HepG2 (cell line): ENCODE measurements around the gene SLC34A3. TPM values are rescaled to one million over a fixed set of nuclear protein-coding genes. Genes with fewer than 3 reads are reported as not detected.

Source experiments
- AGO1 ChIP-seq: fragments of 200-400 bp; formaldehyde crosslinking; IDR thresholded peaks from 2 replicates; pipeline ENCODE4 v1.6.1; 2017; ENCODE audit warnings: mild to moderate bottlenecking, low read depth, low read length, moderate library complexity; ENCODE audit not compliant: poor library complexity, severe bottlenecking
- ARHGAP35 ChIP-seq: sonication (generic); formaldehyde crosslinking; IDR thresholded peaks from 2 replicates; pipeline ENCODE4 v1.9.0; 2022; ENCODE audit warnings: mild to moderate bottlenecking, inconsistent platforms, moderate library complexity, missing genetic modification reagents, borderline replicate concordance
- CBX1 ChIP-seq: IDR thresholded peaks from one replicate; pipeline ENCODE4 v1.6.1; 2016; ENCODE audit warnings: antibody characterized with exemption, low read depth
- PITX1 ChIP-seq: sonication (generic); formaldehyde crosslinking; IDR thresholded peaks from 2 replicates; pipeline ENCODE4 v1.5.1; 2020; ENCODE audit warnings: mild to moderate bottlenecking, missing genetic modification reagents
- SAP130 ChIP-seq: IDR thresholded peaks from 2 replicates; pipeline ENCODE4 v1.6.1; 2016; ENCODE audit warnings: low read depth
- SMAD9 ChIP-seq: sonication (generic); formaldehyde crosslinking; IDR thresholded peaks from 2 replicates; pipeline ENCODE4 v1.5.1; 2020; ENCODE audit warnings: mild to moderate bottlenecking, missing genetic modification reagents
- SPEN ChIP-seq: sonication (generic); formaldehyde crosslinking; IDR thresholded peaks from 2 replicates; pipeline ENCODE4 v1.5.1; 2020; ENCODE audit warnings: low read depth, mild to moderate bottlenecking, missing genetic modification reagents
- ZNF121 ChIP-seq: sonication (generic); formaldehyde crosslinking; IDR thresholded peaks from 2 replicates; pipeline ENCODE4 v1.5.0; 2020; ENCODE audit warnings: mild to moderate bottlenecking, missing genetic modification reagents
- ZNF333 ChIP-seq: sonication (generic); formaldehyde crosslinking; IDR thresholded peaks from 2 replicates; pipeline ENCODE4 v1.4.0; 2020; ENCODE audit warnings: mild to moderate bottlenecking, missing genetic modification reagents, borderline replicate concordance
- ZNF33B ChIP-seq: sonication (generic); formaldehyde crosslinking; IDR thresholded peaks from 2 replicates; pipeline ENCODE4 v1.5.1; 2020; ENCODE audit warnings: mild to moderate bottlenecking, missing genetic modification reagents
- ZNF496 ChIP-seq: sonication (generic); formaldehyde crosslinking; IDR thresholded peaks from 2 replicates; pipeline ENCODE4 v1.8.1; 2023; ENCODE audit warnings: mild to moderate bottlenecking, moderate library complexity, missing genetic modification reagents; ENCODE audit not compliant: insufficient replicate concordance
- ZNF605 ChIP-seq: sonication (generic); formaldehyde crosslinking; IDR thresholded peaks from 2 replicates; pipeline ENCODE4 v1.8.0; 2022; ENCODE audit warnings: mild to moderate bottlenecking, missing genetic modification reagents
- ZNF83 ChIP-seq: sonication (generic); formaldehyde crosslinking; IDR thresholded peaks from 2 replicates; pipeline ENCODE4 v1.4.0; 2020; ENCODE audit warnings: missing genetic modification reagents, mild to moderate bottlenecking, borderline replicate concordance
- polyA plus RNA-seq, 8 experiments: library from polyadenylated mRNA; depleted of rRNA in 3 of 8; stranded (reverse) in 7 of 8; unstranded in 1 of 8; fragments of >200 nt; fragmentation: Illumina TruSeq in 4 of 8; extraction: Trizol in 4 of 8; gene quantifications; 2 replicates each; pipeline versions ENCODE4 v1.2.1 to v1.2.3, GENCODE V29; 2011 to 2016; ENCODE audit warnings: low read depth in 4 of 8, missing spikeins in 1 of 8, mixed read lengths in 1 of 8; ENCODE audit not compliant: insufficient read depth in 1 of 8
- total RNA-seq, 5 experiments: library from RNA; depleted of rRNA; stranded (reverse); fragments of >200 nt; fragmentation: Illumina TruSeq; extraction: Trizol; gene quantifications; 2 replicates each; pipeline ENCODE4 v1.2.3, GENCODE V29; 2016; ENCODE audit warnings: low read depth in 1 of 5
- TF ChIP-seq, protein P1 (sequence below): sonication (generic); formaldehyde crosslinking; IDR thresholded peaks from 2 replicates; pipeline ENCODE4 v1.4.0; 2020; ENCODE audit warnings: missing genetic modification reagents
- TF ChIP-seq, protein P2 (sequence below): IDR thresholded peaks from 2 replicates; pipeline ENCODE4 v1.6.1; 2016; ENCODE audit warnings: missing compliant biosample characterization, missing genetic modification reagents, borderline replicate concordance
- TF ChIP-seq, protein P3 (sequence below): IDR thresholded peaks from 2 replicates; pipeline ENCODE4 v1.6.1; 2018; ENCODE audit warnings: missing genetic modification reagents, mild to moderate bottlenecking, missing compliant biosample characterization
- TF ChIP-seq, protein P4 (sequence below): sonication (generic); formaldehyde crosslinking; conservative IDR thresholded peaks from 2 replicates; pipeline ENCODE4 v1.8.0; 2022; ENCODE audit warnings: mild to moderate bottlenecking, moderate library complexity, missing genetic modification reagents
- TF ChIP-seq, protein P5 (sequence below): sonication (generic); formaldehyde crosslinking; IDR thresholded peaks from 2 replicates; pipeline ENCODE4 v1.9.0; 2022; ENCODE audit warnings: missing genetic modification reagents, mild to moderate bottlenecking, borderline replicate concordance

The SLC34A3 gene
- total and polyA plus RNA-seq, 2 of the 13 experiments (the other 11 are each of a cell fraction or from before 2014, with no cell fraction given) = 0.07 to 1.0 TPM

DNA sequence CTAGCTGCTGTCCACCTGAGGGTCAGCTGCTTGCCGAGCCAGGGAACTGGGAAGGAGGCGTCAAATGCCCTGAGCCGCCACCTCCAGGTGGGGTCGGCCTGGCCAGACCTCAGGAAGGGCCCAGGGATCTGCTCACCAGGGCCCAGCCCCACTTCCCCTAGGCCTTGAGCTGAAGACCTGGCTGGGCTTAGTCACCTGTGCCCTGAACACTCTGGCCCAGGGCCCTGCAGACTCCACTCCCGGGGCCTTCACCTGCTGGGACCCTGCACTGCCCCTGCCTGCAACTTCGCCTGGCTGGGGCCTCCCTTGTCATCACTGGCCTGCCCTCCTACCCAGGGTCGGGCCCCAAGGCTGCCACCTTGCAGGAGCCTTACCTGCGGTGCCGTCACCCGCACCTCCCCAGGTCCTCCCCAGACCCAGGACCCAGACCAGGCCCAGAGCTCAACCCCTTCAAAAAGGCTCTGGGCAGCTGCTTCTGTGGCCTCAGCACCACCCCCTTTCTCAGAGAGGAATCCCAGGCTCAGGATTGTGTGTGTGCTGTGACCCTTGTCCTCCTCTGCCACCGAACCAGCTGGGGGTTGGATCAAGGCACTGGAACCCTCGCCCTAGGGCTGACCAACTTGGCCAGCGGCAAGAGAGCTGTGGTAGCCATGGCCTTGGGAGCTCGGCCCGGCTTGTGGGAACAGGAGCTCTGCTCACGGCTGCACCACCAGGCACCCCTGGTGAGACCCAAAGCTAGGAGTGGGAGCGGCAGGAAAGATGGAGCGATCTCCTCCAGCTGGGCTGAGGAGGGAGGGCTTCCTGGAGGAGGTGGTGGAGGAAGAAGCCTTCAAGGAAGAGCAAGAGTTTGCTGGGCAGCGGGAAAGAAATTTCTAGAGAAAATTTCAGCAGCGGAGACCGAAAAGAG is 23.3 kb downstream of the SLC34A3 start (continued):
- TF ChIP-seq, protein P1, sequence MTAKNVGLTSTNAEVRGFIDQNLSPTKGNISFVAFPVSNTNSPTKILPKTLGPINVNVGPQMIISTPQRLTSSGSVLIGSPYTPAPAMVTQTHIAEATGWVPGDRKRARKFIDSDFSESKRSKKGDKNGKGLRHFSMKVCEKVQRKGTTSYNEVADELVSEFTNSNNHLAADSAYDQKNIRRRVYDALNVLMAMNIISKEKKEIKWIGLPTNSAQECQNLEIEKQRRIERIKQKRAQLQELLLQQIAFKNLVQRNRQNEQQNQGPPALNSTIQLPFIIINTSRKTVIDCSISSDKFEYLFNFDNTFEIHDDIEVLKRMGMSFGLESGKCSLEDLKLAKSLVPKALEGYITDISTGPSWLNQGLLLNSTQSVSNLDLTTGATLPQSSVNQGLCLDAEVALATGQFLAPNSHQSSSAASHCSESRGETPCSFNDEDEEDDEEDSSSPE (CRISPR knock-in tag) = no peak
- TF ChIP-seq ZNF333 = peak; percentile 87; the same call in 1 of the 2 replicates
- TF ChIP-seq SPEN (CRISPR knock-in tag) = peak; percentile 8; the same call in 1 of the 2 replicates
- TF ChIP-seq ZNF605 (CRISPR knock-in tag) = peak; percentile 30; the same call in 1 of the 2 replicates
- TF ChIP-seq, protein P2, sequence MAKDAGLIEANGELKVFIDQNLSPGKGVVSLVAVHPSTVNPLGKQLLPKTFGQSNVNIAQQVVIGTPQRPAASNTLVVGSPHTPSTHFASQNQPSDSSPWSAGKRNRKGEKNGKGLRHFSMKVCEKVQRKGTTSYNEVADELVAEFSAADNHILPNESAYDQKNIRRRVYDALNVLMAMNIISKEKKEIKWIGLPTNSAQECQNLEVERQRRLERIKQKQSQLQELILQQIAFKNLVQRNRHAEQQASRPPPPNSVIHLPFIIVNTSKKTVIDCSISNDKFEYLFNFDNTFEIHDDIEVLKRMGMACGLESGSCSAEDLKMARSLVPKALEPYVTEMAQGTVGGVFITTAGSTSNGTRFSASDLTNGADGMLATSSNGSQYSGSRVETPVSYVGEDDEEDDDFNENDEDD (CRISPR knock-in tag) = peak; percentile 30; the same call in 1 of the 2 replicates
- TF ChIP-seq, protein P3, sequence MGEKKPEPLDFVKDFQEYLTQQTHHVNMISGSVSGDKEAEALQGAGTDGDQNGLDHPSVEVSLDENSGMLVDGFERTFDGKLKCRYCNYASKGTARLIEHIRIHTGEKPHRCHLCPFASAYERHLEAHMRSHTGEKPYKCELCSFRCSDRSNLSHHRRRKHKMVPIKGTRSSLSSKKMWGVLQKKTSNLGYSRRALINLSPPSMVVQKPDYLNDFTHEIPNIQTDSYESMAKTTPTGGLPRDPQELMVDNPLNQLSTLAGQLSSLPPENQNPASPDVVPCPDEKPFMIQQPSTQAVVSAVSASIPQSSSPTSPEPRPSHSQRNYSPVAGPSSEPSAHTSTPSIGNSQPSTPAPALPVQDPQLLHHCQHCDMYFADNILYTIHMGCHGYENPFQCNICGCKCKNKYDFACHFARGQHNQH (CRISPR knock-in tag) = peak; percentile 17; the same call in 1 of the 2 replicates
- TF ChIP-seq PITX1 (CRISPR knock-in tag) = peak; percentile 57; the same call in 1 of the 2 replicates
- TF ChIP-seq SMAD9 (CRISPR knock-in tag) = no peak
- TF ChIP-seq ZNF33B (CRISPR knock-in tag) = no peak
- peak; percentile 11 for TF ChIP-seq AGO1
- TF ChIP-seq ZNF496 = no peak
- TF ChIP-seq ZNF83 (CRISPR knock-in tag) = 0 out of 2 replicates have a peak, but pooled peaks have one; percentile 44
- peak; percentile 14 for TF ChIP-seq CBX1
- peak; percentile 72 for TF ChIP-seq SAP130 (CRISPR knock-in tag)
- TF ChIP-seq, protein P4, sequence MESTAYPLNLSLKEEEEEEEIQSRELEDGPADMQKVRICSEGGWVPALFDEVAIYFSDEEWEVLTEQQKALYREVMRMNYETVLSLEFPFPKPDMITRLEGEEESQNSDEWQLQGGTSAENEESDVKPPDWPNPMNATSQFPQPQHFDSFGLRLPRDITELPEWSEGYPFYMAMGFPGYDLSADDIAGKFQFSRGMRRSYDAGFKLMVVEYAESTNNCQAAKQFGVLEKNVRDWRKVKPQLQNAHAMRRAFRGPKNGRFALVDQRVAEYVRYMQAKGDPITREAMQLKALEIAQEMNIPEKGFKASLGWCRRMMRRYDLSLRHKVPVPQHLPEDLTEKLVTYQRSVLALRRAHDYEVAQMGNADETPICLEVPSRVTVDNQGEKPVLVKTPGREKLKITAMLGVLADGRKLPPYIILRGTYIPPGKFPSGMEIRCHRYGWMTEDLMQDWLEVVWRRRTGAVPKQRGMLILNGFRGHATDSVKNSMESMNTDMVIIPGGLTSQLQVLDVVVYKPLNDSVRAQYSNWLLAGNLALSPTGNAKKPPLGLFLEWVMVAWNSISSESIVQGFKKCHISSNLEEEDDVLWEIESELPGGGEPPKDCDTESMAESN (CRISPR knock-in tag) = 0 out of 2 replicates have a peak, but pooled peaks have one; percentile 43
- TF ChIP-seq ZNF121 (CRISPR knock-in tag) = peak; percentile 68
- TF ChIP-seq, protein P5, sequence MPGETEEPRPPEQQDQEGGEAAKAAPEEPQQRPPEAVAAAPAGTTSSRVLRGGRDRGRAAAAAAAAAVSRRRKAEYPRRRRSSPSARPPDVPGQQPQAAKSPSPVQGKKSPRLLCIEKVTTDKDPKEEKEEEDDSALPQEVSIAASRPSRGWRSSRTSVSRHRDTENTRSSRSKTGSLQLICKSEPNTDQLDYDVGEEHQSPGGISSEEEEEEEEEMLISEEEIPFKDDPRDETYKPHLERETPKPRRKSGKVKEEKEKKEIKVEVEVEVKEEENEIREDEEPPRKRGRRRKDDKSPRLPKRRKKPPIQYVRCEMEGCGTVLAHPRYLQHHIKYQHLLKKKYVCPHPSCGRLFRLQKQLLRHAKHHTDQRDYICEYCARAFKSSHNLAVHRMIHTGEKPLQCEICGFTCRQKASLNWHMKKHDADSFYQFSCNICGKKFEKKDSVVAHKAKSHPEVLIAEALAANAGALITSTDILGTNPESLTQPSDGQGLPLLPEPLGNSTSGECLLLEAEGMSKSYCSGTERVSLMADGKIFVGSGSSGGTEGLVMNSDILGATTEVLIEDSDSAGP (CRISPR knock-in tag) = 0 out of 2 replicates have a peak, but pooled peaks have one; percentile 34
- 0 out of 2 replicates have a peak, but pooled peaks have one; percentile 27 for TF ChIP-seq ARHGAP35 (CRISPR knock-in tag)
